Stimulated activated CD4-positive, alpha-beta T cell treated with anti-CD3 and anti-CD28 coated beads, Interleukin-4, amount 100 ng/mL, for 24 hours (primary cell): ENCODE results near the gene SLC25A48.

Experiments used
- DNase-seq: peaks from one replicate; pipeline ENCODE4 v3.0.0-alpha.2; 2020

SLC25A48 gene

GRCh38 chr5:135859641-135860040 lies 25.2 kb downstream of the SLC25A48 start:
- DNase-seq, result no peak

- no peak for DNase-seq
Observed at GRCh38 chr5:135861641-135862040, 27.2 kb downstream of the SLC25A48 start.

- DNase-seq, result no peak
Observed at GRCh38 chr5:135862086-135862485, 27.6 kb downstream of the SLC25A48 start.

GRCh38 chr5:135862744-135863143 lies 28.3 kb downstream of the SLC25A48 start:
- DNase-seq, result no peak

- no peak for DNase-seq
Observed at GRCh38 chr5:135864503-135865435, 30.3 kb downstream of the SLC25A48 start.

- no peak for DNase-seq
Observed at GRCh38 chr5:135866016-135866415, 31.6 kb downstream of the SLC25A48 start.

- DNase-seq, result no peak
Observed at GRCh38 chr5:135867599-135867998, 33.1 kb downstream of the SLC25A48 start.

- DNase-seq, result no peak
Observed at GRCh38 chr5:135868681-135869080, 34.2 kb downstream of the SLC25A48 start.

- no peak for DNase-seq
Observed at GRCh38 chr5:135869276-135869675, 34.8 kb downstream of the SLC25A48 start.

GRCh38 chr5:135869935-135870334 lies 35.5 kb downstream of the SLC25A48 start:
- no peak for DNase-seq

GRCh38 chr5:135871268-135871915 lies 36.9 kb downstream of the SLC25A48 start:
- no peak for DNase-seq

- no peak for DNase-seq
Observed at GRCh38 chr5:135873831-135874230, 39.4 kb downstream of the SLC25A48 start.

GRCh38 chr5:135874461-135874860 lies 40.0 kb downstream of the SLC25A48 start:
- no peak for DNase-seq

GRCh38 chr5:135875567-135875966 lies 41.1 kb downstream of the SLC25A48 start:
- DNase-seq, result no peak

GRCh38 chr5:135876146-135876545 lies 41.7 kb downstream of the SLC25A48 start:
- no peak for DNase-seq

- DNase-seq, result no peak
Observed at GRCh38 chr5:135877570-135878155, 43.2 kb downstream of the SLC25A48 start.

- DNase-seq, result no peak
Observed at GRCh38 chr5:135878156-135878620, 43.7 kb downstream of the SLC25A48 start.

GRCh38 chr5:135879591-135879990 lies 45.1 kb downstream of the SLC25A48 start:
- DNase-seq, result no peak

- no peak for DNase-seq
Observed at GRCh38 chr5:135880278-135880677, 45.8 kb downstream of the SLC25A48 start.

- no peak for DNase-seq
Observed at GRCh38 chr5:135880801-135881200, 46.3 kb downstream of the SLC25A48 start.

GRCh38 chr5:135881244-135881643 lies 46.8 kb downstream of the SLC25A48 start:
- no peak for DNase-seq

- no peak for DNase-seq
Observed at GRCh38 chr5:135881819-135882218, 47.4 kb downstream of the SLC25A48 start.

- no peak for DNase-seq
Observed at GRCh38 chr5:135883026-135883425, 48.6 kb downstream of the SLC25A48 start.

- no peak for DNase-seq
Observed at GRCh38 chr5:135883441-135883840, 49.0 kb downstream of the SLC25A48 start.
